Kidney epithelial cell (primary cell): ENCODE data around the gene MANEA. TPM values are rescaled to one million over a fixed set of nuclear protein-coding genes. Genes with fewer than 3 reads are reported as not detected.
A peak's percentile ranks its signal among the peaks of the same experiment; 100 is the strongest.
"Not testable (repeated sequence)": the region's sequence is repeated elsewhere in the genome, so short reads cannot be mapped to it uniquely, and the experiment has no call there.

Experiments
- DNase-seq: peaks from one replicate; pipeline ENCODE4 v3.0.0-alpha.2; 2010; ENCODE audit warnings: low read depth
- H3K27me3 ChIP-seq: 2 replicates; pipeline ENCODE4 v1.6.0; 2011; ENCODE audit warnings: low read length; ENCODE audit not compliant: control insufficient read depth, insufficient read depth
- H3K36me3 ChIP-seq: 2 replicates; pipeline ENCODE4 v1.5.1; 2011; ENCODE audit warnings: low read length; ENCODE audit not compliant: control insufficient read depth, insufficient read depth
- H3K4me3 ChIP-seq: 2 replicates; pipeline ENCODE4 v1.5.1; 2011; ENCODE audit warnings: low read depth, mild to moderate bottlenecking, control low read depth, low read length
- total RNA-seq: library from RNA; depleted of rRNA; stranded (reverse); fragments of >200 nt; gene quantifications from 2 replicates; pipeline ENCODE4 v1.2.3, GENCODE V29; 2015
- TF ChIP-seq, protein P1 (sequence below): IDR thresholded peaks from 2 replicates; pipeline ENCODE4 v1.5.1; 2011; ENCODE audit warnings: mild to moderate bottlenecking, moderate library complexity, low read length, control low read depth, inconsistent platforms; ENCODE audit not compliant: insufficient read depth, poor library complexity, severe bottlenecking

MANEA gene
- total RNA-seq, 1 donor from 2014 or later = 9.0 TPM

DNA sequence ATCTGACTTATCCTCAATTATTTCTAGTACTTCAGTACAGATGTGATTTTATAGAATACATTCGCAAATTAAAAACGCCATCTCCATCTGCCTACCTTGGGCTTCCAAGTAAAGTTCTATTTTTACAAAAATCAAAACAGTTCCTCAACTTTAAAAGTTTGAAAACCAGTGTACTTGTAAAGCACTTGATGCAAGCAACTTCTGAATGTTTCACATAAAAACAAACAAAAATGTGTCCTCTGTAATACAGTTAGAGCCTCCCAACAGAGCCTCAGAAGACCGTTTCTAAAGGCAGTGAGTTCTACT is 384 bp upstream of the MANEA start:
- DNase-seq = no peak
- Histone ChIP-seq H3K27me3 (no peaks in the 10 kb centered on the region), H3K36me3 (no peaks in the 10 kb centered on the region), H3K4me3 (peak overlapping the region; percentile 93)
- TF ChIP-seq, protein P1, sequence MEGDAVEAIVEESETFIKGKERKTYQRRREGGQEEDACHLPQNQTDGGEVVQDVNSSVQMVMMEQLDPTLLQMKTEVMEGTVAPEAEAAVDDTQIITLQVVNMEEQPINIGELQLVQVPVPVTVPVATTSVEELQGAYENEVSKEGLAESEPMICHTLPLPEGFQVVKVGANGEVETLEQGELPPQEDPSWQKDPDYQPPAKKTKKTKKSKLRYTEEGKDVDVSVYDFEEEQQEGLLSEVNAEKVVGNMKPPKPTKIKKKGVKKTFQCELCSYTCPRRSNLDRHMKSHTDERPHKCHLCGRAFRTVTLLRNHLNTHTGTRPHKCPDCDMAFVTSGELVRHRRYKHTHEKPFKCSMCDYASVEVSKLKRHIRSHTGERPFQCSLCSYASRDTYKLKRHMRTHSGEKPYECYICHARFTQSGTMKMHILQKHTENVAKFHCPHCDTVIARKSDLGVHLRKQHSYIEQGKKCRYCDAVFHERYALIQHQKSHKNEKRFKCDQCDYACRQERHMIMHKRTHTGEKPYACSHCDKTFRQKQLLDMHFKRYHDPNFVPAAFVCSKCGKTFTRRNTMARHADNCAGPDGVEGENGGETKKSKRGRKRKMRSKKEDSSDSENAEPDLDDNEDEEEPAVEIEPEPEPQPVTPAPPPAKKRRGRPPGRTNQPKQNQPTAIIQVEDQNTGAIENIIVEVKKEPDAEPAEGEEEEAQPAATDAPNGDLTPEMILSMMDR = no peak

DNA sequence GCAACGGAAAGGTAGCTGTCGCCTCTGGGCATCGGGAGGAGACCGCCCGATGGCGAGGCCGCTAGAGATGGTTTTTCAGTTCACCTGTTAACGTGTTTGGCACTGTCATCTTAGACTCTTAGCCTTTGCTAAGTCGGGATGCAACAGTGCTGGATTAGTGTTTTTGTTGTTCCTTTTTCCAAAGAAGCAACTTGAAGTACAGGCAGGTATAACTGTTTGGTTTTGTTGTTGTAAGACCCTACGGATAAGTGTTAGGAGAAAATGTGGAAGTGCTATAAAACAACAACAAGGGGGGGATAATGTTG is 723 bp downstream of the MANEA start:
- Histone ChIP-seq H3K4me3 (peak overlapping the region; percentile 93), H3K27me3 (no peaks in the 10 kb centered on the region), H3K36me3 (no peaks in the 10 kb centered on the region)
- no peak for DNase-seq
- TF ChIP-seq, protein P1 = no peak

DNA sequence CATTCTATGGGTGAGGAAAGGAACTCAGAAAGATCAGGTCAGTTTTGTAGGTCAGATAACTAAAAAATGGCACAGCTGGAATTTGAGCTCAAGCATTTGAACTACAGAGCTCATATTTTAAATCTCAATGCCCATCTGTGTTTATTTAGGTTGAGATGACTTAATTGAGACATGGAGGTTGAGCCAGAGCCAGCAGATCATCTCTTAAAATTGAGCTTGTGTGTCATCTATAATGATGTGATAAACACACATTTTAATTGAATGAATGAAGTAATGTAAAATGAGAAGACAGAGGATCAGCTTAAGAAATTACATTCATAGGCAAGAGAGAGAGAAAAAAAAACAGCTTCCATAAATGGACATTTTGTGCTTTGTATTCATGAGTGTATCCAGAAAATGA is 3.7 kb downstream of the MANEA start:
- Histone ChIP-seq H3K27me3 (no peaks in the 10 kb centered on the region), H3K4me3 (no peak overlapping the region), H3K36me3 (no peaks in the 10 kb centered on the region)
- TF ChIP-seq, protein P1 = no peak
- no peak for DNase-seq

DNA sequence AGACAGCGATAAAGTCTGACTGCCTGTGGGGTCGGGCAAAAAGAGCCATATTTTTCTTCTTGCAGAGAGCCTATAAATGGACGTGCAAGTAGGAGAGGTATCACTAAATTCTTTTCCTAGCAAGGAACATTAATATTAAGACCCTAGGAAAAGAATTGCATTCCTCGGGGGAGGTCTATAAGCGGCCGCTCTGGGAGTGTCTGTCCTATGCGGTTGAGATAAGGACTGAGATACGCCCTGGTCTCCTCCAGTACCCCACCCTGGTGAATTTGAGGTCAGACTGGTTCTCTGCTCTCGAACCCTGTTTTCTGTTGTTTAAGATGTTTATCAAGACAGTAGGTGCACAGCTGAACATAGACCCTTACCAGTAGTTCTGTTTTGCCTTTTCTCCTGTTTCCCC is 6.9 kb downstream of the MANEA start:
- H3K36me3 ChIP-seq, DNase-seq, H3K27me3 ChIP-seq, H3K4me3 ChIP-seq: not testable (repeated sequence)

DNA sequence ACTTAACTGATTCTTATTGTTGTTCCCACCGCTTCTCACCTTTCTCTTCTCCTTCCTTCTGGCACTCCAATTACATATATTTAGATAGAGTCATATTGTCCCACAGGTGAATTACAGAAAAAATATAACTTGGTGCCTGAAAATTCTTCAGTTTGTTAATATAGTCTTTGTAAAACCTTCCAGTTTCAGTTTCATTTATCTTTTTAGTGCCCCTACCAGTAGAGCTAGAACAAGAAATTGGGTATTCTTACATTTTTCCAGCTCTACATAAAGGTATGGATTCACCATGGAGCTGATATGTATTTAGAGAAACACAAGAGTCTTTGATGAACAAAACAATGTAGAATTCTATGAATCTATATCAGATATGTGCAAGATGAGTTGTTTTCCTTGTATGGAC is 10.7 kb downstream of the MANEA start:
- no peak for DNase-seq
- TF ChIP-seq, protein P1 = no peak
- Histone ChIP-seq H3K4me3 (no peak overlapping the region), H3K27me3 (no peaks in the 10 kb centered on the region), H3K36me3 (no peaks in the 10 kb centered on the region)

DNA sequence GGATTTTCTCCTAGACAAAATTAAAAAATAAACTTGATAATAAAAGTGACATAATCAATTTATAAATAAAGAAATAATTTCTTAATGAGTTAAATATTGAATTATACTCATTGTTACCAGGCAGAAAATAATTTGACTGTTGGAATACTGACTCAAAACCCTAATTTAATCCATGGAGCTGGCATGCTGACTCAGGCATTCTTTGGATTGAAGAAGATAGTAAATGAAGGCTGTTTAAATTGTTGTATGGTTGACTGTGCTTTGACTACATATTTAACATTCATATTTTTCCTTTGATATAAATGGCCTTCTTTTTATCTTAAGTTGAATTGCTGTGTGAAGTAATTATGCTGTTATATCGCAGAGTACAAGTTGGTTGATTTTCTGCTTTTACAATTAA is 11.7 kb downstream of the MANEA start:
- TF ChIP-seq, protein P1 = no peak
- no peak for DNase-seq
- no peaks in the 10 kb centered on the region for H3K27me3 ChIP-seq
- no peak overlapping the region for H3K4me3 ChIP-seq
- no peaks in the 10 kb centered on the region for H3K36me3 ChIP-seq

DNA sequence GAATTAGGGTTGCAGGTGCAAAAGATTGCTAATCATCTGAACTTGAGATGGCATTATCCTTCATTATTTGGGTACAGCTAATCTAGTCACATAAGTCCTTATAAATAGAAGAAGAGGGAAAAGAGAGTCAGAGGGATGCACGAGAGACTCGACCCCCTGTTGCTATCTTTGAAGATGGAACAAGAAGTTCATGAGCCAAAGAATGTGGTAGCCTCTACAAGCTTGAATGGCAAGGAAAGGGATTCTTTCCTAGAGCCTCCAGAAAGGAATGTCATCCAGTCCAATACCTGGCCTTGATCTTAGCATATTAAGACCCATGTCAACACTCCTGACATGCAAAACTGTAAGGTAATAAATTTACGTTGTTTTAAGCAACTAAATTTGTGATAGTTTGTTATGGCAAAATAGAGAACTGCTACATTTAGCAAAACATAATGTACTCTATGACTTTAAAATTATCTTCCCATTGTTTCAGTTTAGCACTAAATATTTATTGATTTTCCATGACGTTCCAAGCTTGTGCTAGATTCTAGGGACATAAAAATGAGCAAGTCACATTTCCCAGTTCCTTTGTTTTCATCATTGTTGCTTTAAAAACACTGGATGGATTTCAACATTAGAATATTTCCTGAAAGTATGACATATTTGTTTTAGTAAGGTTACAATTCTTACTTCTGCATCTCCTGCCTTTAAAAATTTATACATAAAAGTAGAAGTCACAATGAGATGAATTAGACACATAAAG is 12.7 kb downstream of the MANEA start:
- no peak for DNase-seq
- H3K4me3 ChIP-seq = no peak overlapping the region
- TF ChIP-seq, protein P1 = no peak

More for the DNA sequence above, 12.7 kb downstream of the MANEA start:
- Histone ChIP-seq H3K27me3 (no peaks in the 10 kb centered on the region), H3K36me3 (no peaks in the 10 kb centered on the region)
